Neural progenitor cell (in vitro differentiated cells): ENCODE data around the gene EIF4A3. TPM values are rescaled to one million over a fixed set of nuclear protein-coding genes. Genes with fewer than 3 reads are reported as not detected.
"Not testable (repeated sequence)": the region's sequence is repeated elsewhere in the genome, so short reads cannot be mapped to it uniquely, and the experiment has no call there.

Source experiments
- DNase-seq: peaks from one replicate; pipeline ENCODE4 v3.0.0-alpha.2; 2016; ENCODE audit warnings: low spot score
- H2AFZ ChIP-seq: fragments of 200-600 bp; sonication (generic); replicated peaks from 2 replicates; pipeline ENCODE4 v1.6.1; 2016; ENCODE audit warnings: antibody characterized with exemption
- H3F3A ChIP-seq: fragments of 200-600 bp; sonication (generic); 2 replicates; pipeline ENCODE4 v1.6.1; 2016; ENCODE audit warnings: antibody characterized with exemption, low read depth
- H3K27ac ChIP-seq: fragments of 200-600 bp; sonication (generic); 2 replicates; pipeline ENCODE4 v1.5.1; 2016; ENCODE audit warnings: mild to moderate bottlenecking
- H3K27me3 ChIP-seq: fragments of 200-600 bp; sonication (generic); 2 replicates; pipeline ENCODE4 v1.6.1; 2016; ENCODE audit warnings: mild to moderate bottlenecking, moderate library complexity
- H3K36me3 ChIP-seq: fragments of 200-600 bp; sonication (generic); 2 replicates; pipeline ENCODE4 v1.5.1; 2016
- H3K4me1 ChIP-seq: fragments of 200-600 bp; sonication (generic); 2 replicates; pipeline ENCODE4 v1.6.1; 2016; ENCODE audit warnings: mixed run types
- H3K4me2 ChIP-seq: fragments of 200-600 bp; sonication (generic); 2 replicates; pipeline ENCODE4 v1.6.1; 2016
- H3K4me3 ChIP-seq: fragments of 200-600 bp; sonication (generic); 2 replicates; pipeline ENCODE4 v1.5.1; 2016
- H3K79me2 ChIP-seq: fragments of 200-600 bp; sonication (generic); 2 replicates; pipeline ENCODE4 v1.6.1; 2016; ENCODE audit warnings: low read depth
- H3K9ac ChIP-seq: fragments of 200-600 bp; sonication (generic); 2 replicates; pipeline ENCODE4 v1.6.1; 2016
- H3K9me3 ChIP-seq: fragments of 200-600 bp; sonication (generic); 2 replicates; pipeline ENCODE4 v1.5.1; 2016; ENCODE audit warnings: low read depth
- H4K20me1 ChIP-seq: fragments of 200-600 bp; sonication (generic); 2 replicates; pipeline ENCODE4 v1.6.1; 2016; ENCODE audit warnings: low read depth
- H3K27ac Mint-ChIP-seq: 3 replicates; pipeline ENCODE4 v1.8.0; 2021; ENCODE audit warnings: mixed read lengths
- H3K27me3 Mint-ChIP-seq: 2 replicates; pipeline ENCODE4 v1.8.0; 2022; ENCODE audit warnings: low read depth, mild to moderate bottlenecking, inconsistent platforms, moderate library complexity, mixed read lengths; ENCODE audit not compliant: insufficient read depth
- H3K36me3 Mint-ChIP-seq: 3 replicates; pipeline ENCODE4 v1.8.0; 2021; ENCODE audit warnings: mixed read lengths
- H3K4me1 Mint-ChIP-seq: 3 replicates; pipeline ENCODE4 v1.8.0; 2021; ENCODE audit warnings: mixed read lengths
- H3K4me3 Mint-ChIP-seq: 3 replicates; pipeline ENCODE4 v1.8.0; 2021; ENCODE audit warnings: mild to moderate bottlenecking, moderate library complexity, mixed read lengths
- H3K9me3 Mint-ChIP-seq: 3 replicates; pipeline ENCODE4 v1.8.0; 2020; ENCODE audit warnings: mixed read lengths
- CTCF ChIP-seq: fragments of 200-600 bp; sonication (generic); IDR thresholded peaks from 2 replicates; pipeline ENCODE4 v1.5.1; 2017; ENCODE audit warnings: antibody characterized with exemption, mild to moderate bottlenecking
- EZH2 ChIP-seq: fragments of 200-600 bp; sonication (generic); IDR thresholded peaks from 2 replicates; pipeline ENCODE4 v1.6.1; 2017; ENCODE audit warnings: antibody characterized with exemption, mild to moderate bottlenecking, moderate library complexity
- EZH2phosphoT487 ChIP-seq: fragments of 200-600 bp; sonication (generic); IDR thresholded peaks from 2 replicates; pipeline ENCODE4 v1.6.1; 2017; ENCODE audit warnings: antibody characterized with exemption
- total RNA-seq: library from RNA; depleted of rRNA; stranded (reverse); fragments of >200 nt; gene quantifications from 2 replicates; pipeline ENCODE4 v1.2.3, GENCODE V29; 2015; ENCODE audit warnings: low replicate concordance

Gene EIF4A3
- total RNA-seq, 1 donor from 2014 or later: 102 TPM

- Histone ChIP-seq H3K36me3 (no peaks in the 10 kb centered on the region), H3K4me3 (no peak overlapping the region), H3K9me3 (no peaks in the 10 kb centered on the region), H3K27ac (no peak overlapping the region), H4K20me1 (no peaks in the 10 kb centered on the region), H3K27me3 (no peaks in the 10 kb centered on the region), H2AFZ (no peak overlapping the region), H3K4me1 (peaks cover 20% of the 10 kb centered on the region), H3F3A (peaks cover 30% of the 10 kb centered on the region), H3K79me2 (no peaks in the 10 kb centered on the region), H3K4me2 (no peak overlapping the region), H3K9ac (no peak overlapping the region)
- H3K9me3 Mint-ChIP-seq: peaks cover 26% of the 10 kb centered on the region
- no peak overlapping the region for H3K27ac Mint-ChIP-seq
- H3K4me3 Mint-ChIP-seq: no peak overlapping the region
- peaks cover 23% of the 10 kb centered on the region for H3K4me1 Mint-ChIP-seq
- no peak for DNase-seq
- H3K36me3 Mint-ChIP-seq: no peaks in the 10 kb centered on the region
- H3K27me3 Mint-ChIP-seq: peaks cover 4% of the 10 kb centered on the region
- TF ChIP-seq CTCF (no peak), EZH2phosphoT487 (no peak), EZH2 (no peak)
Observed at GRCh38 chr17:80158846-80159245, 11.9 kb upstream of the EIF4A3 start.

GRCh38 chr17:80155600-80155999, 8.7 kb upstream of the EIF4A3 start:
- H3K4me3 Mint-ChIP-seq, H3K36me3 ChIP-seq, H3K79me2 ChIP-seq, H3K27me3 Mint-ChIP-seq, H3K9me3 ChIP-seq, H3K27ac ChIP-seq, DNase-seq, H3K27ac Mint-ChIP-seq, H3K36me3 Mint-ChIP-seq, H2AFZ ChIP-seq, H4K20me1 ChIP-seq, H3K4me2 ChIP-seq, H3K9ac ChIP-seq, H3K4me3 ChIP-seq, H3K27me3 ChIP-seq: not testable (repeated sequence)
- Histone ChIP-seq H3F3A (peaks cover 20% of the 10 kb centered on the region), H3K4me1 (peaks cover 14% of the 10 kb centered on the region)
- H3K9me3 Mint-ChIP-seq: peaks cover 29% of the 10 kb centered on the region
- H3K4me1 Mint-ChIP-seq: peaks cover 18% of the 10 kb centered on the region

- Histone ChIP-seq H3K79me2 (no peaks in the 10 kb centered on the region), H3K4me2 (no peak overlapping the region), H2AFZ (peak overlapping the region; percentile 72), H4K20me1 (no peaks in the 10 kb centered on the region), H3K4me3 (no peak overlapping the region), H3K9me3 (no peaks in the 10 kb centered on the region), H3K27me3 (no peaks in the 10 kb centered on the region), H3K36me3 (no peaks in the 10 kb centered on the region), H3K4me1 (peaks cover 2% of the 10 kb centered on the region), H3F3A (peaks cover 16% of the 10 kb centered on the region), H3K27ac (no peak overlapping the region), H3K9ac (no peak overlapping the region)
- Mint-ChIP-seq H3K27ac (no peak overlapping the region), H3K4me1 (peaks cover 8% of the 10 kb centered on the region), H3K36me3 (no peaks in the 10 kb centered on the region), H3K27me3 (no peaks in the 10 kb centered on the region), H3K4me3 (no peak overlapping the region), H3K9me3 (peaks cover 29% of the 10 kb centered on the region)
- TF ChIP-seq CTCF: no peak
- no peak for TF ChIP-seq EZH2phosphoT487
- no peak for TF ChIP-seq EZH2
- DNase-seq: no peak
Observed at GRCh38 chr17:80154166-80154565, 7.2 kb upstream of the EIF4A3 start.

- Mint-ChIP-seq H3K27ac (no peak overlapping the region), H3K9me3 (peaks cover 26% of the 10 kb centered on the region), H3K4me3 (no peak overlapping the region), H3K4me1 (peaks cover 14% of the 10 kb centered on the region), H3K36me3 (no peaks in the 10 kb centered on the region), H3K27me3 (no peaks in the 10 kb centered on the region)
- no peak overlapping the region for H2AFZ ChIP-seq
- H3K9ac ChIP-seq: no peak overlapping the region
- no peaks in the 10 kb centered on the region for H3K27me3 ChIP-seq
- no peak overlapping the region for H3K4me2 ChIP-seq
- DNase-seq: no peak
- H3K9me3 ChIP-seq: no peaks in the 10 kb centered on the region
- H3K79me2 ChIP-seq: peaks cover 12% of the 10 kb centered on the region
- H4K20me1 ChIP-seq: no peaks in the 10 kb centered on the region
- no peak overlapping the region for H3K27ac ChIP-seq
- H3K4me3 ChIP-seq: no peak overlapping the region
- TF ChIP-seq CTCF (no peak), EZH2 (no peak), EZH2phosphoT487 (no peak)
- H3K4me1 ChIP-seq: peaks cover 3% of the 10 kb centered on the region
- H3F3A ChIP-seq: peaks cover 16% of the 10 kb centered on the region
- no peaks in the 10 kb centered on the region for H3K36me3 ChIP-seq
Observed at GRCh38 chr17:80153004-80153403, 6.1 kb upstream of the EIF4A3 start.
